Tibial nerve (tissue), 4 donors: Measurements from ENCODE around the gene TBC1D3B. TPM values are rescaled to one million over a fixed set of nuclear protein-coding genes. Genes with fewer than 3 reads are reported as not detected.

ENCODE experiments used
- DNase-seq, 2 donors: peaks; one replicate each; pipeline ENCODE4 v3.0.0-alpha.2; 2019; ENCODE audit warnings: low spot score in 2 of 2
- H3K27ac ChIP-seq, 4 donors: fragments of 200-600 bp; sonication (generic) in 3 of 4; one replicate each; pipeline ENCODE4 v1.5.1; 2017 to 2019; ENCODE audit warnings: mild to moderate bottlenecking in 1 of 4
- H3K27me3 ChIP-seq, 2 donors: fragments of 200-600 bp; sonication (generic) in 1 of 2; one replicate each; pipeline versions ENCODE4 v1.5.1 to v1.6.0; 2017 to 2019
- H3K36me3 ChIP-seq, 3 donors: fragments of 200-600 bp; sonication (generic); one replicate each; pipeline ENCODE4 v1.5.1; 2018 to 2019
- H3K4me1 ChIP-seq, 4 donors: fragments of 200-600 bp; sonication (generic) in 3 of 4; one replicate each; pipeline ENCODE4 v1.5.1; 2017 to 2019
- H3K4me3 ChIP-seq, 4 donors: fragments of 200-600 bp; sonication (generic) in 3 of 4; one replicate each; pipeline ENCODE4 v1.5.1; 2017 to 2019; ENCODE audit warnings: mild to moderate bottlenecking in 1 of 4, moderate library complexity in 1 of 4
- H3K9me3 ChIP-seq, 4 donors: fragments of 200-600 bp; sonication (generic) in 3 of 4; one replicate each; pipeline ENCODE4 v1.5.1; 2017 to 2019
- EP300 ChIP-seq, 2 donors: sonication (generic); formaldehyde crosslinking; IDR thresholded peaks; one replicate each; pipeline ENCODE4 v1.6.1; 2017; ENCODE audit warnings: antibody characterized with exemption in 2 of 2, mild to moderate bottlenecking in 1 of 2
- POLR2A ChIP-seq, 2 donors: fragments of 450-650 bp; IDR thresholded peaks; one replicate each; pipeline ENCODE4 v1.6.1; 2017; ENCODE audit warnings: antibody characterized with exemption in 2 of 2, mild to moderate bottlenecking in 2 of 2, moderate library complexity in 2 of 2
- WGBS, 2 donors: methylation state at CpG; one replicate each; pipeline ENCODE4 v1.1.5; 2018; 5-methylcytosine and 5-hydroxymethylcytosine counted together
- total RNA-seq, 4 donors: library from RNA; depleted of rRNA; stranded (reverse); fragments of >200 nt; gene quantifications; one replicate each; pipeline ENCODE4 v1.1.0, GENCODE V29; 2016
- TF ChIP-seq, protein P1 (sequence below), 5 experiments: fragments of 200-600 bp in 3 of 5; fragments of 450-650 bp in 2 of 5; sonication (generic) in 3 of 5; IDR thresholded peaks; one replicate each; pipeline ENCODE4 v1.5.1; 2016 to 2019; ENCODE audit warnings: antibody characterized with exemption in 5 of 5, mild to moderate bottlenecking in 3 of 5, moderate library complexity in 2 of 5

Gene TBC1D3B
- total RNA-seq, 4 donors from 2014 or later: 1.0 to 4.5 TPM; not detected in 2

GRCh38 chr17:36131931-36132330, 44.5 kb downstream of the TBC1D3B start:
- Histone ChIP-seq H3K9me3 (peaks cover 0 to under 1% (median 0%) of the 10 kb centered on the region in 4 donors), H3K4me3 (no peak overlapping the region), H3K27ac (no peak overlapping the region), H3K36me3 (no peaks in the 10 kb centered on the region), H3K4me1 (no peaks in the 10 kb centered on the region), H3K27me3 (no peaks in the 10 kb centered on the region)
- WGBS, 2 donors: 90 to 91% methylated on average over 3 of the region's 3 CpGs
- TF ChIP-seq, protein P1, sequence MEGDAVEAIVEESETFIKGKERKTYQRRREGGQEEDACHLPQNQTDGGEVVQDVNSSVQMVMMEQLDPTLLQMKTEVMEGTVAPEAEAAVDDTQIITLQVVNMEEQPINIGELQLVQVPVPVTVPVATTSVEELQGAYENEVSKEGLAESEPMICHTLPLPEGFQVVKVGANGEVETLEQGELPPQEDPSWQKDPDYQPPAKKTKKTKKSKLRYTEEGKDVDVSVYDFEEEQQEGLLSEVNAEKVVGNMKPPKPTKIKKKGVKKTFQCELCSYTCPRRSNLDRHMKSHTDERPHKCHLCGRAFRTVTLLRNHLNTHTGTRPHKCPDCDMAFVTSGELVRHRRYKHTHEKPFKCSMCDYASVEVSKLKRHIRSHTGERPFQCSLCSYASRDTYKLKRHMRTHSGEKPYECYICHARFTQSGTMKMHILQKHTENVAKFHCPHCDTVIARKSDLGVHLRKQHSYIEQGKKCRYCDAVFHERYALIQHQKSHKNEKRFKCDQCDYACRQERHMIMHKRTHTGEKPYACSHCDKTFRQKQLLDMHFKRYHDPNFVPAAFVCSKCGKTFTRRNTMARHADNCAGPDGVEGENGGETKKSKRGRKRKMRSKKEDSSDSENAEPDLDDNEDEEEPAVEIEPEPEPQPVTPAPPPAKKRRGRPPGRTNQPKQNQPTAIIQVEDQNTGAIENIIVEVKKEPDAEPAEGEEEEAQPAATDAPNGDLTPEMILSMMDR (IDR thresholded peaks at IDR 0.05): no peak
- no peak for TF ChIP-seq POLR2A (IDR thresholded peaks at IDR 0.05)
- no peak for TF ChIP-seq EP300 (IDR thresholded peaks at IDR 0.05)
- DNase-seq: no peak

GRCh38 chr17:36131421-36131820, 45.0 kb downstream of the TBC1D3B start:
- Histone ChIP-seq H3K9me3 (peaks cover 0 to 6% (median 0%) of the 10 kb centered on the region in 4 donors), H3K36me3 (no peaks in the 10 kb centered on the region), H3K27me3 (no peaks in the 10 kb centered on the region), H3K4me3 (no peak overlapping the region), H3K27ac (no peak overlapping the region), H3K4me1 (peaks cover 0 to 4% (median 0%) of the 10 kb centered on the region in 4 donors)
- TF ChIP-seq EP300 (IDR thresholded peaks at IDR 0.05): no peak
- no peak for TF ChIP-seq POLR2A (IDR thresholded peaks at IDR 0.05)
- TF ChIP-seq, protein P1 (IDR thresholded peaks at IDR 0.05): no peak
- WGBS, 2 donors: 40 to 57% methylated on average over 2 of the region's 2 CpGs
- DNase-seq: no peak

- H3K4me1 ChIP-seq: peaks cover 0 to 4% (median 0%) of the 10 kb centered on the region in 4 donors
- 48 to 52% methylated on average over 5 of the region's 5 CpGs for WGBS, 2 donors
- H3K36me3 ChIP-seq: peaks cover 0 to under 1% (median 0%) of the 10 kb centered on the region in 3 donors
- no peak overlapping the region for H3K4me3 ChIP-seq
- H3K27ac ChIP-seq: no peak overlapping the region
- no peaks in the 10 kb centered on the region for H3K27me3 ChIP-seq
- TF ChIP-seq EP300 (IDR thresholded peaks at IDR 0.05): no peak
- TF ChIP-seq POLR2A (IDR thresholded peaks at IDR 0.05): no peak
- DNase-seq: no peak
- peaks cover 0 to 17% (median 0%) of the 10 kb centered on the region in 4 donors for H3K9me3 ChIP-seq
Measured at GRCh38 chr17:36130346-36130745, 46.1 kb downstream of the TBC1D3B start.

DNA sequence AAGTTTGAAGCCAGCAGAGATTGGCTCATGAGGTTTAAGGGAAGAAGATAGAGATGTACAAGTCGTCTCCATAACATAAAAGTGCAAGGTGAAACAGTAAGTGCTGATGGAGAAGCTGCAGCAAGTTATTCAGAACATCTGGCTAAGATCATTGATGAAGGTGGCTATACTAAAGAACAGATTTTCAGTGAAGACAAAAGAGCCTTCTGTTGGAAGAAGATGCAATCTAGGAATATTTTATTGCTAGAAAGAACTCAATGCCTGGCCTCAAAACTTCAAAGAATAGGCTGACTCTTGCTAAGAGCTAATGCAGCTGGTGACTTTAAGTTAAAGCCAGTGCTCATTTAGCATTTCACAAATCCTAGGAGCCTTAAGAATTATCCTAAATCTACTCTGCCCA, 46.8 kb downstream of the TBC1D3B start:
- peaks cover 0 to 5% (median 0%) of the 10 kb centered on the region in 3 donors for H3K36me3 ChIP-seq
- no peaks in the 10 kb centered on the region for H3K27me3 ChIP-seq
- H3K4me3 ChIP-seq: no peak overlapping the region
- no peak overlapping the region for H3K27ac ChIP-seq
- WGBS, 2 donors: 56 to 58% methylated on average over 1 of the region's 1 CpG
- peaks cover 0 to 4% (median 0%) of the 10 kb centered on the region in 4 donors for H3K4me1 ChIP-seq
- TF ChIP-seq EP300 (IDR thresholded peaks at IDR 0.05) (no peak), POLR2A (IDR thresholded peaks at IDR 0.05) (no peak)
- TF ChIP-seq, protein P1 (IDR thresholded peaks at IDR 0.05): no peak
- peaks cover 0 to 23% (median 0%) of the 10 kb centered on the region in 4 donors for H3K9me3 ChIP-seq
- DNase-seq: no peak

GRCh38 chr17:36128411-36128978, 47.9 kb downstream of the TBC1D3B start:
- no peak overlapping the region for H3K4me3 ChIP-seq
- no peak for DNase-seq
- WGBS, 2 donors: 57 to 71% methylated on average over 4 of the region's 4 CpGs
- H3K36me3 ChIP-seq: peaks cover 0 to 5% (median 0%) of the 10 kb centered on the region in 3 donors
- no peaks in the 10 kb centered on the region for H3K27me3 ChIP-seq
- H3K4me1 ChIP-seq: peaks cover 0 to 4% (median 0%) of the 10 kb centered on the region in 4 donors
- TF ChIP-seq EP300 (IDR thresholded peaks at IDR 0.05) (no peak), POLR2A (IDR thresholded peaks at IDR 0.05) (no peak)
- TF ChIP-seq, protein P1 (IDR thresholded peaks at IDR 0.05): no peak
- H3K27ac ChIP-seq: no peak overlapping the region
- peaks cover 0 to 23% (median 0%) of the 10 kb centered on the region in 4 donors for H3K9me3 ChIP-seq
